Neural cell (in vitro differentiated cells): ENCODE measurements around the gene CELF4. TPM values are rescaled to one million over a fixed set of nuclear protein-coding genes. Genes with fewer than 3 reads are reported as not detected.

ENCODE experiments used
- H2AFZ ChIP-seq: fragments of 200-600, 300-800 bp; sonication (generic), shearing (Covaris generic); 2 replicates; pipeline ENCODE4 v1.6.0; 2014; ENCODE audit warnings: low read depth, mild to moderate bottlenecking, antibody characterized with exemption, low read length, moderate library complexity
- H3F3A ChIP-seq: fragments of 200-600 bp; shearing (Covaris generic); 2 replicates; pipeline ENCODE4 v1.6.1; 2016; ENCODE audit warnings: mild to moderate bottlenecking, moderate library complexity, mixed read lengths, antibody characterized with exemption, low read length; ENCODE audit not compliant: insufficient read depth, poor library complexity, severe bottlenecking
- H3K27ac ChIP-seq: fragments of 200-600, 300-800 bp; sonication (generic), shearing (Covaris generic); 2 replicates; pipeline ENCODE4 v1.5.1; 2014; ENCODE audit warnings: mild to moderate bottlenecking, low read length, moderate library complexity
- H3K27me3 ChIP-seq: fragments of 300-800, 200-600 bp; sonication (generic), shearing (Covaris generic); 2 replicates; pipeline ENCODE4 v1.6.0; 2014; ENCODE audit warnings: mild to moderate bottlenecking, low read depth, low read length, moderate library complexity; ENCODE audit not compliant: insufficient read depth
- H3K36me3 ChIP-seq: fragments of 300-800, 200-600 bp; sonication (generic), shearing (Covaris generic); 2 replicates; pipeline ENCODE4 v1.5.1; 2014; ENCODE audit warnings: mild to moderate bottlenecking, antibody characterized with exemption, low read length, moderate library complexity; ENCODE audit not compliant: insufficient read depth
- H3K4me2 ChIP-seq: fragments of 300-800, 200-600 bp; sonication (generic), shearing (Covaris generic); 2 replicates; pipeline ENCODE4 v1.6.0; 2014; ENCODE audit warnings: mild to moderate bottlenecking, low read length
- H3K4me3 ChIP-seq: fragments of 300-800, 200-600 bp; sonication (generic), shearing (Covaris generic); 2 replicates; pipeline ENCODE4 v1.5.1; 2014; ENCODE audit warnings: mild to moderate bottlenecking, low read length, moderate library complexity
- H3K79me2 ChIP-seq: fragments of 200-600 bp; shearing (Covaris generic); replicated peaks from 2 replicates; pipeline ENCODE4 v1.6.0; 2014; ENCODE audit warnings: mild to moderate bottlenecking, low read length, moderate library complexity; ENCODE audit not compliant: insufficient read depth
- H3K9ac ChIP-seq: fragments of 300-800, 200-600 bp; sonication (generic), shearing (Covaris generic); 2 replicates; pipeline ENCODE4 v1.6.1; 2016; ENCODE audit warnings: mild to moderate bottlenecking, low read length, mixed read lengths
- H3K9me2 ChIP-seq: fragments of 200-600 bp; shearing (Covaris generic); 2 replicates; pipeline ENCODE4 v1.6.1; 2016; ENCODE audit warnings: mild to moderate bottlenecking, low read length, mixed read lengths; ENCODE audit not compliant: insufficient read depth
- H3K9me3 ChIP-seq: fragments of 200-600, 300-800 bp; sonication (generic), shearing (Covaris generic); 2 replicates; pipeline ENCODE4 v1.6.1; 2016; ENCODE audit warnings: mild to moderate bottlenecking, mixed run types, low read length, moderate library complexity, mixed read lengths
- H4K20me1 ChIP-seq: fragments of 200-600 bp; shearing (Covaris generic); 2 replicates; pipeline ENCODE4 v1.6.1; 2016; ENCODE audit warnings: mild to moderate bottlenecking, mixed run types; ENCODE audit not compliant: insufficient read depth
- CTCF ChIP-seq: fragments of 450-650 bp; IDR thresholded peaks from 2 replicates; pipeline ENCODE4 v1.5.1; 2014; ENCODE audit warnings: antibody characterized with exemption, mild to moderate bottlenecking, moderate library complexity; ENCODE audit not compliant: poor library complexity, severe bottlenecking
- EP300 ChIP-seq: fragments of 450-650 bp; conservative IDR thresholded peaks from 2 replicates; pipeline ENCODE4 v1.6.1; 2014; ENCODE audit warnings: antibody characterized with exemption, mild to moderate bottlenecking, moderate library complexity; ENCODE audit not compliant: poor library complexity, severe bottlenecking
- EZH2 ChIP-seq: fragments of 200-600, 300-800 bp; shearing (Covaris generic), sonication (generic); IDR thresholded peaks from 2 replicates; pipeline ENCODE4 v1.6.1; 2014; ENCODE audit warnings: antibody characterized with exemption, low read length, borderline replicate concordance, mild to moderate bottlenecking; ENCODE audit not compliant: insufficient read depth, poor library complexity, severe bottlenecking
- MXI1 ChIP-seq: fragments of 450-650 bp; conservative IDR thresholded peaks from 2 replicates; pipeline ENCODE4 v1.6.1; 2014; ENCODE audit warnings: antibody characterized with exemption, mild to moderate bottlenecking; ENCODE audit not compliant: poor library complexity, severe bottlenecking
- POLR2AphosphoS5 ChIP-seq: IDR thresholded peaks from 2 replicates; pipeline ENCODE4 v1.6.1; 2012
- RAD21 ChIP-seq: fragments of 450-650 bp; conservative IDR thresholded peaks from 2 replicates; pipeline ENCODE4 v1.6.1; 2014; ENCODE audit warnings: antibody characterized with exemption, mild to moderate bottlenecking, moderate library complexity
- REST ChIP-seq: IDR thresholded peaks from 2 replicates; pipeline ENCODE4 v1.6.1; 2012; ENCODE audit warnings: borderline replicate concordance
- SMC3 ChIP-seq: fragments of 450-650 bp; conservative IDR thresholded peaks from 2 replicates; pipeline ENCODE4 v1.6.1; 2014; ENCODE audit warnings: antibody characterized with exemption, mild to moderate bottlenecking, moderate library complexity; ENCODE audit not compliant: poor library complexity
- TAF1 ChIP-seq: IDR thresholded peaks from 2 replicates; pipeline ENCODE4 v1.6.1; 2012; ENCODE audit warnings: low read depth
- polyA plus RNA-seq: library from polyadenylated mRNA; depleted of rRNA; stranded (reverse); fragments of >200 nt; gene quantifications from 2 replicates; pipeline ENCODE4 v1.2.3, GENCODE V29; 2014

The CELF4 gene
- polyA plus RNA-seq, 1 donor from 2014 or later: 191 TPM

DNA sequence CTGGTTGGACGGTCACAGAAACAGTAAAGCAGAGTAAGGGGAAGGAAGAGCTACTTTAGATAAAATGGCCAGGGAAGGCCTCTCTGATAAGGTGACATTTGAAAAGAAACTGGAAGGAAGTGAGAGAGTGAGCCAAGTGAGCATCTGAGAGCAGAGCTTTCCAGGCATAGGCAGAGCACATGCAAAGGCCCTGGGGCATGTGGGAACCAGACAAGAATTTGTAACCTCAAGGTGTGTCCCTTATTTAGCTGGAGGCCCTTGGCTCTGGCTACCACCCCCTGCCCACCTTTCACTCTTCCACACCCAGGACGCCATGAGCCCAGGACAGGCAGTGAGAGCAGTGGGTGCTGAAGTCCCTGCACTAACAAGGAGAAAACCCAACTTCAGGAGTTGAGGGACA, 116.0 kb downstream of the CELF4 start:
- Histone ChIP-seq H3K9me2 (no peaks in the 10 kb centered on the region), H4K20me1 (no peaks in the 10 kb centered on the region), H3K27me3 (no peaks in the 10 kb centered on the region), H3K4me2 (no peak overlapping the region), H3K9me3 (no peaks in the 10 kb centered on the region), H3K27ac (peak overlapping the region; percentile 78), H3K9ac (peak overlapping the region; percentile 53), H2AFZ (no peak overlapping the region), H3F3A (no peaks in the 10 kb centered on the region), H3K36me3 (no peaks in the 10 kb centered on the region), H3K4me3 (peak overlapping the region; percentile 50), H3K79me2 (peaks cover 11% of the 10 kb centered on the region)
- TF ChIP-seq POLR2AphosphoS5 (no peak), REST (no peak), EZH2 (no peak), CTCF (no peak), TAF1 (no peak), SMC3 (no peak), EP300 (no peak)

DNA sequence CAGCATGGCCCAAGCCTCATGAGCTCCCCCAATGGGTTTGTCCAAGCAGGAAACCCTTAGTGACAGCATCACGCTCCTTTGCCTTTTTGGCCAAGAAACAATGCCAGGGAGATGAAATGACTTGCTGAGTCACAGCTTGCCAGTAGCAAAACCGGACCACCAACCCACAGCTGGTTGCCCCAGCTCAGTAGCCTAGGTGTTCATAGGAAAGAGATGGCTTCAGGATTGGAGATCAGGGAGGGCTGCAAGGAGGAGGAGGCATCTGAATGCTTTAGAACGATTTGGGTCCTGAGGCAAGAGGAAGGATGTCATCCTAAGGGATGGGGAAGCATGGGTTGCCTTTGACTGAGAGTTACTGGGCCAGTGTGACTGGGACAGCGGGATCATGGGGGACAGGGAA, 116.7 kb downstream of the CELF4 start:
- H3K27me3 ChIP-seq: no peaks in the 10 kb centered on the region
- H3K9me2 ChIP-seq: no peaks in the 10 kb centered on the region
- no peak overlapping the region for H2AFZ ChIP-seq
- no peak overlapping the region for H3K4me3 ChIP-seq
- no peaks in the 10 kb centered on the region for H3K36me3 ChIP-seq
- TF ChIP-seq RAD21 (no peak), REST (no peak), MXI1 (no peak), EP300 (no peak), EZH2 (no peak), POLR2AphosphoS5 (no peak), TAF1 (no peak), SMC3 (no peak), CTCF (no peak)
- H3K4me2 ChIP-seq: no peak overlapping the region
- H3F3A ChIP-seq: no peaks in the 10 kb centered on the region
- H4K20me1 ChIP-seq: no peaks in the 10 kb centered on the region
- no peak overlapping the region for H3K9ac ChIP-seq
- no peaks in the 10 kb centered on the region for H3K9me3 ChIP-seq
- H3K79me2 ChIP-seq: peaks cover 11% of the 10 kb centered on the region
- no peak overlapping the region for H3K27ac ChIP-seq
